Endothelial cell of hepatic sinusoid (primary cell): ENCODE measurements around the gene SLC38A1.

ENCODE experiments used
- in situ Hi-C: cut with HindIII; loops from 2 replicates; pipeline ENCODE4 v1.10.0; 2017; ENCODE audit warnings: low sequenced_read_pairs

The SLC38A1 gene

GRCh38 chr12:46147144-46147543, 121.7 kb downstream of the SLC38A1 start:
- in situ Hi-C loops = no loop called here

DNA sequence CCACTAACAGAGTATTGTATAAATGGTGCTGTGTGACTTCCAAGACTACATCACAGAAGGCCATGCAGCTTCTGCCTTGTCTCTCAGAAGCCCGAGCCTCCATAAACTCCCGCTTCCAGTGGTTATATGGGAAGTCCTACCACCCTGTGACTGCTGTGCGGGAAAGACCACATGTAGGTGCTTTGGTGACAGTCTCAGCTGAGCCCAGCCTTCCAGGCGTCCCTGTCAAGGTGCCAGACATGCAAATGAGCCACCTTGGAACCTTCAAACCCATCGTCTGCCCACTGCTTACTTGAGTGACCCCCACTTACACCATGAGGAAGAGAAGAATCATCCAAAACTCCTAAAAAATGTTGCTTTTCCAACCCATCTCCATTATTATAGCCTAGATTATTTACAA, 123.0 kb downstream of the SLC38A1 start:
- in situ Hi-C loops = no loop called here

GRCh38 chr12:46144433-46144832, 124.4 kb downstream of the SLC38A1 start:
- in situ Hi-C loops = no loop called here

GRCh38 chr12:46136249-46136648, 132.6 kb downstream of the SLC38A1 start:
- in situ Hi-C loops = no loop called here

- in situ Hi-C loops = no loop called here
Observed at GRCh38 chr12:46135750-46136149, 133.1 kb downstream of the SLC38A1 start.

DNA sequence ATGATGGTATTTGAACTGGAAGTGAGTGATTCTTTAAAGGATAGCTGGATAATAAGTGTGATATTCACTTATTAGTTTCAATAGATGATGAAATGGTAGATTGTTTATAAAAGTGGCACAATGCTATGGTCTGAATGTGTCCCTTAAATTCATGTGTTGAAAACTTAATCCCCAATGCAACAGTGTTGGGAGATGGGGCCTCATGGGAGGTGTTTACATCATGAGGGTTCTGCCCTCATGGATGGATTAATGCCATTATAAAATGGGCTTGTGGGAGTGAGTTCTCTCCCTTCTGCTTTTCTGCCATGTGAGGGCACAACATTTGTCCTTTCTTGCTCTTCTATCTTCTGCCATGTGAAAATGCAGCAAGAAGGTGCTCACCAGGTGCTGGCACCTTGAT, 134.0 kb downstream of the SLC38A1 start:
- in situ Hi-C loops = loop anchor here (5.0 kb wide), 1 partner anchor 48 kb away; no protein-coding TSS in a partner anchor

GRCh38 chr12:46134205-46134811, 134.5 kb downstream of the SLC38A1 start:
- in situ Hi-C loops = loop anchor here (5.0 kb wide), 1 partner anchor 47 kb away; no protein-coding TSS in a partner anchor

DNA sequence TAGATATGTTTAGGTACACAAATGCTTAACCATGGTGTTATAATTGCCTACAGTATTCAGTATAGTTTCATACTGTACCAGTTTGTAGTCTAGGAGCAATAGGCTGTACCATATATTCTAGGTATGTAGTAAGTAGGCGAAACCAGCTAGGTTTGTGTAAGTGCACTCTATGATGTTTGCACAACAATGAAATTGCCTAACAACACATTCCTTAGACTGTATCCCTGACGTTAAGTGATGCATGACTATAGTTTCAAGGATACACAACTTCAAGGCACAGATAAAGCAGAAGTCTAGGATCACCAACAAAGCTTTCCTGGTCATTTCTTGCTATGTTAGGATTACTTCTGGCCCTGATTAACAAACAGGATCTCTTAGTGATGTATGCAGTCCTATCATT, 135.1 kb downstream of the SLC38A1 start:
- in situ Hi-C loops = loop anchor here (5.0 kb wide), 1 partner anchor 46 kb away; no protein-coding TSS in a partner anchor
